GM19351 (cell line): Measurements from ENCODE around the gene NPAT.
A peak's percentile ranks its signal among the peaks of the same experiment; 100 is the strongest.
"Not testable (repeated sequence)": the region's sequence is repeated elsewhere in the genome, so short reads cannot be mapped to it uniquely, and the experiment has no call there.

ENCODE experiments used
- ATAC-seq: cut with Tn5 transposase; IDR thresholded peaks from one replicate; pipeline ENCODE4 v1.9.1; 2021; ENCODE audit warnings: mild to moderate bottlenecking, moderate library complexity; ENCODE audit not compliant: unreplicated experiment

Gene NPAT

GRCh38 chr11:108220721-108221336 lies 1.6 kb downstream of the NPAT start:
- ATAC-seq = no peak

GRCh38 chr11:108218912-108219783 lies 3.3 kb downstream of the NPAT start:
- no peak for ATAC-seq

GRCh38 chr11:108218455-108218854 lies 4.0 kb downstream of the NPAT start:
- no peak for ATAC-seq

GRCh38 chr11:108216988-108217387 lies 5.5 kb downstream of the NPAT start:
- no peak for ATAC-seq

DNA sequence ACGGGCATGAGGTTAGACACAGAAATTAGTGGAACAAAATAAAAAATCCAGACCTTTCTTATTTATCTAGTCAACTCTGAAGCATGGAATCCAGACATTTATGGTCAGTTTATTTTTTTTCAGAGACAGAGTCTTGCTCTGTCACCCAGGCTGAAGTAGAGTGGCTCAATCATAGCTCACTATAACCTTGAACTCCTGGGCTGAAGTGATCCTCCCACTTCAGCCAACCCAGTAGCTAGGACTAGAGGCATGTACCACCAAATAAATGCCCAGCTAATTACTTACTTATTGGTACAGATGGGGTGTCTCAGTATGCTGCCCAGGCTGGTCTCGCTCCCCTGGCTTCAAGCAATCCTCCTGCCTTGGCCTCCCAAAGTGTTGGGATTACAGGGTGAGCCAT lies 8.7 kb downstream of the NPAT start:
- ATAC-seq = no peak

DNA sequence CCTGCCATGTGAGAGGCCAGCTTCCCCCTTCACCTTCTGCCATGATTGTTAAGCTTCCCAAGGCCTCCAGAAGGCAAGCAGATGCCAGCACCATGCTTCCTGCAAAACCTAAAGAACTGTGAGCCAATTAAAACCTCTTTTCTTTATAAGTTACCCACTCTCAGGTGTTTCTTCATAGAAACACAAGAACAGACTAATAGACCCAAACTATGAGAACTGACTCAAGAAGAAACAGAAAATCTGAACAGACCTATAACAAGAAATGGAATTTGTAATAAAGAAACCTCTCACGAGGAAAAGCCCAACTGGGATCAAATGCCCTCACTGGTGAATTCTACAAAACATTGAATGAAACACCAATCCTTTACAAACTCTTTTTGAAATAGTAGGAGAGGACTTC lies 12.0 kb downstream of the NPAT start:
- no peak for ATAC-seq

DNA sequence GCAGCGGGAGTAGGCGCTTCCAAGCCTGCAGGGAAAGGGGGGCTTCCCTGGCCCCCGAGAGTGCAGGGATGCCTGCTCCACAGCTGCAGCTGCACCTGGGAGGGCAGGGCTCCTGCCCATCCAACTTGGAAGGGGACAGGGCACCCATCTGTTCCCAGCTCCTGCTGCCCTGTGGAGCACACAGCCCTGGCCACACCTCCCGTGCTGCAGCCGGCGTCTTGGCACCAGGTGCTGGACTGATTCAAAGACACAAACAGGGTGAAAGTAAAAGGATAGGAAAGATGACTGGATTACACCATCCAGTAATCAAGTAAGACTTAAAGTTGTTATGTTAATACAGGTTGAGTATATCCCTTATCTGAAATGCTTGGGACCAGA lies 14.8 kb downstream of the NPAT start:
- no peak for ATAC-seq

DNA sequence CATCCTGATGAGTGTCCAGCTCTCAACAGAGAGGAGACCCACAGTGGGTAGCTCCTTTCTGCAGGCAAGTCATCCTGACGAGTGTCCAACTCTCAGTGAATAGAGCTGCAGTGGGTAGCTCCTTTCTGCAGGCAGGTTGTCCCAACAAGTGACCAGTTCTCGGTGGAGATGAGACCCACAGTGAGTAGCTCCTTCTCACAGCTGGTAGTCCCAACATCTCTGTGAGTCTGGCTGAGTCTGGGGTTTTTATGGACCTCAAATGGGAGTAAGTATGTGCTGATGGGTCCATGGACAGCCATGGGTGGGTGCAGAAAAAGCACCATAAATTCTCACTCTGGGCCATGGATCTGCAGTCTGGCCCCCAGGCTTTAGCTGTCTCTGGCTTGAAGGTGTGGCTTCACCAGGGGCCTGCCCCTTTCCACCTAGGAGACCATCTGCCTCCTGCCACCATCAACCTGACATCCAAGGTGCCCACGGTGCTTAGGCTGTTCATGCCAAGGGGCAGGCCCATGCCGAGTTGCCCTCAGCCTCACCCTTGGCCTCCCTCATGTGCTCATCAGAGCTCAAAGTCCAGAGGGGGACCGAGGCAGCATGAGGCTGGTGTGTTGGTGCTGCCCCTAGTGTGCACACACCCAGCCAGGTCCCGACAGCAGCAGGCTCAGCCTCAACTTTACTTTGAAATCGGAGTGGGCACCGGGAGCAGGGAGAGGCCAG lies 15.3 kb downstream of the NPAT start:
- ATAC-seq = no peak

DNA sequence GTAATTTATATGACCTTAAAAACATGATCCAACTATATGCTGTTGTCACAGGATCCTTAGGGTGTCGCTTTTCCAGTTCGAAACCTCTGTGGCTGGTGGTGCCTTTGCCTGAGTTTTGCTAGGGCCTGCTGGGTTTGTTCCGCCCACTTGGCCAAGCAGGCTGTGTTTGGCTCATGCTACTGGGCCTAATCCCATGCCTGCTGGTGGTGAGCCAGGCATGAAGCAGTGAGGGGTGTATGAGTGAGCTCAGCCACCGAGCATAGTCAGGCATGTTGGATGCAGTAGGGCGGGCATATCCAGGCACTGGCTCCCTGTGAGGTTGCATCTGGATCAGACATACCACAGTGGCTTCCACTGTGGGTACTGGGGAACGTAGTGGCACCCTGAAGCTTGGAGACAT lies 16.3 kb downstream of the NPAT start:
- ATAC-seq = no peak

DNA sequence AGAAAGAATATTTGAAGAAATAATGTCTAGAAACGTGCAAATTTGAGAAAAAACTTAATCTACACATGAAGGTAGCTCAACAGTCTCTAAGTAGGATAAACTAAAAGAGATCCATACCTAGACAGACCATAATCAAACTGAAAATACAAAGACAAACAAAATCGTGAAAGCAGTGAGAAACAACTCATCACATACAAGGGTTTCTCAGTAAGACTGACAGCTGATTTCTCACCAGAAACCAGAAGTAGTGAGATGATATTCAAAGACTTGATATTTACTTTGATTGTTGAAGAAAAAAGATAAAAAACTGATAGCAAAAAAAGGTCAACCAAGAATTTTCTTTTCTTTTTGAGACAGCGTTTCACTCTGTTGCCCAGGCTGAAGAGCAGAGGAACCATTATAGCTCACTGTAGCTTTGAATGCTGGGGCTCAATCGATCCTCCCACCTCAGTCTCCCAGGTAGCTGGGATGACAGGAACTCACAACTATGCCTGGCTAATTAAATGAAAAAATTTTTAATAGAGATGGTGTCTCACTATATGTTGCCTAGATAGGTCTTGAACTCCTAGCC lies 17.4 kb downstream of the NPAT start:
- ATAC-seq = no peak

DNA sequence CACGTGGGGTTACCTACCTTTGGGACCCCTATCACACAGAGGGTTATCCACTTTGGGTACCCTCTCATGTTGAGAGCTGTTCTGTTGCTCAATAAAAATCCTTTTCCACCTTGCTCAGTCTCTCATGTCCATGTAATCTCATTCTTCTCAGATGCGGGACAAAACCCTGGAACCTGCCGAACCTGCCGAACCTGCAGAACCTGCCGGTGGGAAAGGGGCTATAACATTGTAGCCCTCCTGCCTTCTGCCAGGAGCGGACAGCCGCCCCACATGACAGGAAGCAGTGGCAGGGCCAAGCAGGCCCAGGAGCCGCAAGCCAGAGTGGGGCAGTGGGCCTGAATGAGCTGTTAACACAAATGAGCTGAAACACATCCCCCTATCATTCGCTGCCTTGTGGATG lies 18.1 kb downstream of the NPAT start:
- no peak for ATAC-seq

- ATAC-seq = no peak
Observed at GRCh38 chr11:108203075-108203474, 19.4 kb downstream of the NPAT start.

DNA sequence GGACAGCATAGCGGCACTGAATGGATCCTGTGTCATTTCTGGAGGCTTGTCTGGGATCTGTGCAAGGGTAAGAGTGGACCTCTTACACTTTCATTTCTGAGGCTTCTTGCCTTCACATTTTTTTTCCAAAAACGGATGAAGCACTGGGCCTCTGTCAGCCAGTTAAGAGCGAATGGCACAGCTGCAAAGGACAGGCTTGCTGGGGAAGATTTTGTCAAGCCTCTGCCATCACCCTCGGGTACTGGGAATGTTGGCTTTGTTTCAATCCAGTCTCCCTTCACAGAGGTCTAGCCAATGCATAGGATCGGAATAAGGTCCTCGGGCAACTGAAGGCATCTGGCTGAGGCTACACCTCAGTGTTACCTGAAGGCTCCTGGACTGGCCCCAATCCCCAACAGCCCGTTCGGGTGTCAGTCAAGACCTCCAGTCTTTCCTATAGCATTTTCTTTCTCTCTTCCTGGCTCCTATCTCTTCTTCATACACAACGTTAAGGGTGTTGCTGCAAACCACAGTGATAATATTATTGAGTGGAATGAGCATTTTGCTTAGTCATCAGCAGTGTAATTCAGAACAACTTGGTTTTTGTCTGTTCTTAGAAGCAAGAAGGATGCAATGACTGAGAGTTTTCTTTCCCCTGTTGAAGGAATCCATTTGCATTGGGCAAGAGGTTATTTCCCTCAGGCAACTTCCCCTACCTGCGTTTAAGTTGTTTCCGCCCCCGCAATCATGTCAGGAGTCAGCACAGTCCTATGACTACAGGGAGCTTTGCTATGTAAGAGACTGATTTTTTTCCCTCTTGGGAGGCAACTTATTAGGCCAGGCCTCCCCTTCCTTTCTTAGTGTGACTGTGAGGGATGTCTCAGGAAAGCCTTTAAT lies 22.8 kb downstream of the NPAT start:
- ATAC-seq = peak; percentile 77

GRCh38 chr11:108198833-108199232 lies 23.6 kb downstream of the NPAT start:
- ATAC-seq = no peak

DNA sequence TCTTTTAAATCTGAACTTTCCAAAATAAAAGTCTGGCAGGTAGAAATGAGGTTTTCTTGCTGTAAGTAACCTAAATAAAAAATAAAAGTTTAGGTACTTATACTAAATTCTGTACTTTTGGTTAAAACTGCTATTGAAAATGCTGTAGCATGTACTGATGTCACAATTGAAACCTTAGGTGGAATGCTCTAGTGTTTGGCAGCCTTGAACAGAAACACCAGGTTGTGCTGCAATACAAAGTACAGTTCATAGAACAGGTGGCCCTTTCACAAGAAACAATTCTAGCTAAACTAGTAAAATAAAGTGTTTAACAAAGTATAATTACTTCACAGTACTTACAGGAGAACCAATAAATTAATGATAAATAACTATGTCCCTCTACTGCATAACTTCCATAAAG lies 25.1 kb downstream of the NPAT start:
- no peak for ATAC-seq

DNA sequence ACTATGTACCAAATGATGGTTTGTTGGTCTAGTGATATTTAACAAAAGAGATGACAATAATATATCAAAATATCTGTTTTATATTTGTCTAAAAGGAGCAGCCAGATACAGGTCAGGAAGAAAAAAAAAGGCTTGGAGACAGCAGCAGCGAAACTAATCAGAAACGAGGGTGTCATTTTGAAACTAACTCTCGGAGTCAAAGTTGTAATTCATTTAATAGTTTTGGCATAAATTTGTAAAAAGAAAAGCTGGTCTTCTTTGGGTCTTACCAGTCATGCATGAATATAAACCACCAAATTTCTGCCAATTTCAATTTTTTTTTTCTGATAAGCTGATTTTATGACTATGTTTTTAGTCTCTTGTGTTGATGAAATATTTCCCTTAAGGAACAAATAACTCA lies 25.5 kb downstream of the NPAT start:
- ATAC-seq = peak; percentile 29

- no peak for ATAC-seq
Observed at GRCh38 chr11:108193725-108194124, 28.7 kb downstream of the NPAT start.

DNA sequence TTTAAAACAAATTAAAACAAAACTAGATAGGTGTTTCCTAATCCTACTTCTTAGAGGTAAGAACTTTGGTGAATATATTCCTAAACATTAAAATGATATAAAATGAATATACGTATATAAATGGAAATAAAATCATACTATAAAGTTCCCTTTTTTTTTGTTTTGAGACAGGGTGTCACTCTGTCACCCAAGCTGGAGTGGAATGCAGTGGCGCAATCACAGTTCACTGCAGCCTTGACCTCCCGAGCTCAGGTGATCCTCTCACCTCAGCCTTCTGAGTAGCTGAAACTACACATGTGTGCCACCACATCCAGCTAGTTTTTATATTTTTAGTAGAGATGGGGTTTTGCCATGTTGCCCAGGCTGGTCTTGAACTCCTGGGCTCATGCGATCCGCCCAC lies 44.9 kb downstream of the NPAT start:
- ATAC-seq = no peak

DNA sequence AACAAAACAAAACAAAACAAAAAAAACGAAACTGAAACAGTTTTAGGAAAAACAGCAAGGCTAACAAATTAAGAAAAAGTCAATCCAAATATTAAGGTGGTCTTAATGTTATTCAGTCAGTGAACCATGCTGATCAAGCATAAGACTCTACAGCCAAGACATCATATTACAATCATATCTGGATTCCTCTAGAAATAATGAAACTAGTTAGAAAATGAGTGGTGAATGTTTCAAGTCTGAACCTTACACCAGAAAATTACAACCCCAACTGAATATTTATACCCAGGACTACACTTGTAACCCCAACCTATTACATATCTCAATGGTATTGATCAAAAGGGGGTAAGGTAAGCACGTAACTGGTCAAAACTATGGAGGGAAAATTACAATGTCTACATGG lies 52.3 kb downstream of the NPAT start:
- ATAC-seq = peak; percentile 50

- ATAC-seq = no peak
Observed at GRCh38 chr11:108167624-108168023, 54.8 kb downstream of the NPAT start.

GRCh38 chr11:108162878-108163277 lies 59.6 kb downstream of the NPAT start:
- ATAC-seq = not testable (repeated sequence)
